B cell (primary cell): Measurements from ENCODE around the gene KCNJ5. TPM values are rescaled to one million over a fixed set of nuclear protein-coding genes. Genes with fewer than 3 reads are reported as not detected.

Experiments used
- ATAC-seq: fragments of 200-7000 bp; cut with Tn5 transposase; one replicate; pipeline ENCODE4 v1.10.0; 2021; ENCODE audit warnings: low read depth, mild to moderate bottlenecking, moderate number of reproducible peaks, moderate library complexity
- CTCF ChIA-PET: fragments of 350-600 bp; sonication (Branson Sonifier 250); formaldehyde crosslinking; loops from one replicate; lab custom pipeline; 2021; ENCODE audit warnings: antibody characterized with exemption, inconsistent platforms; lab: Charles Lee
- POLR2A ChIA-PET: fragments of 350-600 bp; sonication (Branson Sonifier 250); formaldehyde crosslinking; loops from one replicate; lab custom pipeline; 2021; ENCODE audit warnings: antibody characterized with exemption; lab: Charles Lee
- DNase-seq: peaks from one replicate; pipeline ENCODE4 v3.0.0; 2013
- H2AFZ ChIP-seq: 2 replicates; pipeline ENCODE4 v1.6.1; 2012; ENCODE audit warnings: mild to moderate bottlenecking, low read depth, low read length; ENCODE audit not compliant: insufficient read depth, poor library complexity, severe bottlenecking
- H3K27ac ChIP-seq, 2 donors: 1 replicate in 1 of 2; 2 replicates in 1 of 2; pipeline ENCODE4 v1.5.1; 2012 to 2013; ENCODE audit warnings: low read length in 2 of 2, mild to moderate bottlenecking in 2 of 2, moderate library complexity in 1 of 2
- H3K27me3 ChIP-seq, 4 experiments: fragments of 200-600 bp in 1 of 4; sonication (generic) in 1 of 4; replicated peaks in 1 of 4; 1 replicate in 2 of 4; 2 replicates in 2 of 4; pipeline versions ENCODE4 v1.6.1 to v1.7.0; 2013 to 2016; ENCODE audit warnings: low read length in 3 of 4, mild to moderate bottlenecking in 2 of 4, mixed read lengths in 1 of 4, moderate library complexity in 1 of 4; ENCODE audit not compliant: insufficient read depth in 4 of 4, control insufficient read depth in 3 of 4; ENCODE audit errors: control extremely low read depth in 1 of 4
- H3K36me3 ChIP-seq, 2 experiments: replicated peaks in 1 of 2; 1 replicate in 1 of 2; 2 replicates in 1 of 2; pipeline versions ENCODE4 v1.6.1 to v1.7.1; 2013; ENCODE audit warnings: low read length in 1 of 2; ENCODE audit not compliant: insufficient read depth in 2 of 2, control insufficient read depth in 1 of 2; ENCODE audit errors: control extremely low read depth in 1 of 2, extremely low read depth in 1 of 2
- H3K4me1 ChIP-seq, 2 donors: fragments of 200-600 bp in 1 of 2; sonication (generic) in 1 of 2; 1 replicate in 1 of 2; 2 replicates in 1 of 2; pipeline versions ENCODE4 v1.5.1 to v1.6.1; 2013 to 2017; ENCODE audit warnings: low read length in 2 of 2; ENCODE audit not compliant: control insufficient read depth in 2 of 2, insufficient read depth in 2 of 2
- H3K4me2 ChIP-seq: replicated peaks from 2 replicates; pipeline ENCODE3; 2012; ENCODE audit warnings: mild to moderate bottlenecking, low read depth, low read length; ENCODE audit not compliant: poor library complexity, severe bottlenecking
- H3K4me3 ChIP-seq, 5 experiments: fragments of 200-600 bp in 1 of 5; sonication (generic) in 1 of 5; 1 replicate in 3 of 5; 2 replicates in 2 of 5; pipeline versions ENCODE4 v1.5.1 to v1.7.0; 2011 to 2016; ENCODE audit warnings: low read length in 4 of 5, mild to moderate bottlenecking in 4 of 5, low read depth in 2 of 5, control low read depth in 1 of 5, moderate library complexity in 1 of 5; ENCODE audit not compliant: insufficient read depth in 1 of 5; ENCODE audit errors: control extremely low read depth in 1 of 5, extremely low read depth in 1 of 5
- H3K79me2 ChIP-seq: fragments of 200-600 bp; sonication (generic); one replicate; pipeline ENCODE4 v1.6.0; 2016; ENCODE audit warnings: low read length; ENCODE audit not compliant: control insufficient read depth, insufficient read depth
- H3K9ac ChIP-seq: fragments of 200-600 bp; sonication (generic); 2 replicates; pipeline ENCODE4 v1.6.1; 2017; ENCODE audit warnings: mild to moderate bottlenecking, low read length, moderate library complexity
- H3K9me3 ChIP-seq, 3 donors: one replicate each; pipeline versions ENCODE4 v1.6.1 to v1.7.1; 2013; ENCODE audit warnings: low read length in 2 of 3; ENCODE audit not compliant: control insufficient read depth in 2 of 3, insufficient read depth in 1 of 3; ENCODE audit errors: control extremely low read depth in 1 of 3
- H4K20me1 ChIP-seq: 2 replicates; pipeline ENCODE4 v1.6.0; 2012; ENCODE audit warnings: mild to moderate bottlenecking, low read length; ENCODE audit not compliant: insufficient read depth, control insufficient read depth, poor library complexity, severe bottlenecking
- H3K27ac Mint-ChIP-seq: one replicate; pipeline ENCODE4 v1.8.0; 2021; ENCODE audit warnings: mixed read lengths
- H3K27me3 Mint-ChIP-seq: one replicate; pipeline ENCODE4 v1.8.0; 2021; ENCODE audit warnings: mixed read lengths
- H3K4me1 Mint-ChIP-seq: one replicate; pipeline ENCODE4 v1.8.0; 2021; ENCODE audit warnings: mixed read lengths
- H3K4me3 Mint-ChIP-seq: one replicate; pipeline ENCODE4 v1.8.0; 2021; ENCODE audit warnings: mixed read lengths
- H3K9me3 Mint-ChIP-seq: one replicate; pipeline ENCODE4 v1.8.0; 2022; ENCODE audit warnings: mixed read lengths; ENCODE audit not compliant: insufficient read depth
- CTCF ChIP-seq: fragments of 200-600 bp; IDR thresholded peaks from one replicate; pipeline ENCODE4 v1.8.0; 2022; ENCODE audit warnings: antibody characterized with exemption, mild to moderate bottlenecking
- EZH2 ChIP-seq: IDR thresholded peaks from 2 replicates; pipeline ENCODE4 v1.6.1; 2012; ENCODE audit warnings: borderline replicate concordance, low read depth, mild to moderate bottlenecking, moderate library complexity, low read length; ENCODE audit not compliant: insufficient read depth, poor library complexity, severe bottlenecking
- WGBS: methylation state at CpG from one replicate; pipeline ENCODE4 v1.1.5; 2013; ENCODE audit warnings: missing lambda C conversion rate; ENCODE audit not compliant: insufficient coverage; 5-methylcytosine and 5-hydroxymethylcytosine counted together
- intact Hi-C: fragments of 100-400 bp; cut with micrococcal nuclease; formaldehyde crosslinking; loops from one replicate; pipeline ENCODE4 v1.10.0; 2022
- polyA plus RNA-seq: library from polyadenylated mRNA; depleted of rRNA; stranded (reverse); fragments of >200 nt; gene quantifications from 2 replicates; pipeline ENCODE4 v1.2.3, GENCODE V29; 2012
- total RNA-seq, 2 donors: library from RNA; stranded (reverse); fragments of 120-200 nt in 1 of 2; gene quantifications; 1 replicate in 1 of 2; 2 replicates in 1 of 2; pipeline versions ENCODE4 v1.2.3 to v1.2.4, GENCODE V29; 2013 to 2022

KCNJ5 gene
- total and polyA plus RNA-seq, 2 donors (not counting 1 experiment from before 2014, with no cell fraction given) = 0.01 TPM; not detected in 1

- Mint-ChIP-seq H3K9me3 (no peaks in the 10 kb centered on the region), H3K4me1 (peaks cover 15% of the 10 kb centered on the region), H3K4me3 (no peak overlapping the region), H3K27me3 (peaks cover 78% of the 10 kb centered on the region), H3K27ac (no peak overlapping the region)
- no peaks in the 10 kb centered on the region for H3K79me2 ChIP-seq
- H2AFZ ChIP-seq = no peak overlapping the region
- no peak overlapping the region for H3K4me3 ChIP-seq
- H3K27me3 ChIP-seq = peaks cover 0 to 76% (median 53%) of the 10 kb centered on the region in 4 experiments
- CTCF ChIA-PET = interaction anchor here (0.9 to 10.9 kb wide), 10 partner anchors 12 to 864 kb away, joined by 3 to 315 read pairs (median 4); no protein-coding TSS in a partner anchor
- no peaks in the 10 kb centered on the region for H4K20me1 ChIP-seq
- WGBS = 6% methylated on average over 5 of the region's 5 CpGs
- POLR2A ChIA-PET = no interaction called here
- no peak overlapping the region for H3K27ac ChIP-seq
- TF ChIP-seq EZH2 (no peak), CTCF (no peak)
- H3K9me3 ChIP-seq = peaks cover 0 to 6% (median 0%) of the 10 kb centered on the region in 3 donors
- DNase-seq = no peak
- H3K36me3 ChIP-seq = no peaks in the 10 kb centered on the region
- intact Hi-C loops = no loop called here
- H3K9ac ChIP-seq = no peak overlapping the region
- no peak overlapping the region for H3K4me2 ChIP-seq
- H3K4me1 ChIP-seq = peaks cover 15 to 22% of the 10 kb centered on the region in 2 donors
- no peak for ATAC-seq
These were observed 4.6 kb upstream of the KCNJ5 start for GRCh38 chr11:128886406-128887124.
